PC-3 (cell line): ENCODE measurements around the gene APOBEC3G.

Experiments
- EZH2 ChIP-seq: fragments of 300-600 bp; sonication (generic); IDR thresholded peaks from one replicate; pipeline ENCODE4 v1.6.1; 2017; ENCODE audit warnings: antibody characterized with exemption, mild to moderate bottlenecking, low read length; ENCODE audit not compliant: unreplicated experiment
- TF ChIP-seq, protein P1 (sequence below): fragments of 300-600 bp; sonication (generic); conservative IDR thresholded peaks from 2 replicates; pipeline ENCODE4 v1.5.1; 2017; ENCODE audit warnings: antibody characterized with exemption, low read depth, mild to moderate bottlenecking, low read length

DNA sequence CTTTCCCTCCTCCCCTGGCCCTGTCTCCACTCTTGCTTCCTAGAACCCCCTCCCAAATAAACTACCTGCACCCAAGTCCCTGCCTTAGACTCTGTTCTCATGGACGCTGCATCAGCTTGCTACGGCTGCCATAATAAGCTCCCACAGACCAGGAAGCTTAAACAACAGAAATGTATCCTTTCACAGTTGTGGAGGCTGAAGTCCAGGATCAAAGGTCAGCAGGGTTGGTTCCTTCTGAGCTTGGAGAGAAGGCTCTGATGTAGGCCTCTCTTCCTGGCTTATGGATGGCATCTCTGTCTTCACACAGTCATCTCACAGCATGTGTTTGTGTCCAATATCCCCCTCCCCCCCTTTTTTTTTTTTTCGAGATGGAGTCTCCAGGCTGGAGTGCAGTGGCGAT is 52.0 kb downstream of the APOBEC3G start:
- no peak for TF ChIP-seq EZH2
- TF ChIP-seq, protein P1, sequence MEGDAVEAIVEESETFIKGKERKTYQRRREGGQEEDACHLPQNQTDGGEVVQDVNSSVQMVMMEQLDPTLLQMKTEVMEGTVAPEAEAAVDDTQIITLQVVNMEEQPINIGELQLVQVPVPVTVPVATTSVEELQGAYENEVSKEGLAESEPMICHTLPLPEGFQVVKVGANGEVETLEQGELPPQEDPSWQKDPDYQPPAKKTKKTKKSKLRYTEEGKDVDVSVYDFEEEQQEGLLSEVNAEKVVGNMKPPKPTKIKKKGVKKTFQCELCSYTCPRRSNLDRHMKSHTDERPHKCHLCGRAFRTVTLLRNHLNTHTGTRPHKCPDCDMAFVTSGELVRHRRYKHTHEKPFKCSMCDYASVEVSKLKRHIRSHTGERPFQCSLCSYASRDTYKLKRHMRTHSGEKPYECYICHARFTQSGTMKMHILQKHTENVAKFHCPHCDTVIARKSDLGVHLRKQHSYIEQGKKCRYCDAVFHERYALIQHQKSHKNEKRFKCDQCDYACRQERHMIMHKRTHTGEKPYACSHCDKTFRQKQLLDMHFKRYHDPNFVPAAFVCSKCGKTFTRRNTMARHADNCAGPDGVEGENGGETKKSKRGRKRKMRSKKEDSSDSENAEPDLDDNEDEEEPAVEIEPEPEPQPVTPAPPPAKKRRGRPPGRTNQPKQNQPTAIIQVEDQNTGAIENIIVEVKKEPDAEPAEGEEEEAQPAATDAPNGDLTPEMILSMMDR, result no peak
